Brain microvascular endothelial cell (primary cell): ENCODE measurements around the gene PPARG.

Source experiments
- DNase-seq: peaks from one replicate; pipeline ENCODE4 v3.0.0-alpha.2; 2020
- H3K27ac ChIP-seq: fragments of 250-450 bp; sonication (Bioruptor Pico); 2 replicates; pipeline ENCODE4 v1.5.1; 2020; ENCODE audit warnings: mild to moderate bottlenecking, moderate library complexity
- H3K27me3 ChIP-seq: fragments of 250-450 bp; sonication (Bioruptor Pico); replicated peaks from 2 replicates; pipeline ENCODE4 v1.5.1; 2020; ENCODE audit warnings: mild to moderate bottlenecking
- H3K36me3 ChIP-seq: fragments of 250-450 bp; sonication (Bioruptor Pico); replicated peaks from 2 replicates; pipeline ENCODE4 v1.5.1; 2020; ENCODE audit warnings: mild to moderate bottlenecking
- H3K4me3 ChIP-seq: 2 replicates; pipeline ENCODE4 v1.5.1; 2011; ENCODE audit warnings: low read depth, mild to moderate bottlenecking, control low read depth, low read length, moderate library complexity
- in situ Hi-C: cut with HindIII; loops from 2 replicates; pipeline ENCODE4 v1.10.0; 2017; ENCODE audit warnings: low sequenced_read_pairs, low pct_ligation_motif_present
- TF ChIP-seq, protein P1 (sequence below): IDR thresholded peaks from 2 replicates; pipeline ENCODE4 v1.5.1; 2011; ENCODE audit warnings: low read depth, mild to moderate bottlenecking, moderate library complexity, low read length, control low read depth, inconsistent platforms; ENCODE audit errors: missing control alignments

PPARG gene

DNA sequence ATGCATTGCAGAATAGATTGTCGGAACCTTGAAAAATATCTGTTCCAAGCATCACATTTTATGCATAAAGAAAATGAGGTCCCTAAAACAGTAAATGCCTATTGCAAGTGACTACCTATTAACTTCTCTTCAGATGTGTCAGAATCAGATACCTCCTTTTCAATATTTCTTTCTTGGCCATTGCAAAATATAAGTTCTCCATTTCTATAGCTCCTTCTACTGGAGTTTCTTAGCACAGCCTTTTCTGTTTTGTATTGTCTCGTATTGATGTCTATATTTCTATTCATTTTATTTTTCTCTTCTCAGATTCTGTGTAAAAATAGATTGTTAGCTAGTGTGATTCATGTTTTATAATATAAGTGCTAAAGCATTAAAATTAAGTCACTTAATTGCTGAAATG, 63.4 kb downstream of the PPARG start:
- TF ChIP-seq, protein P1, sequence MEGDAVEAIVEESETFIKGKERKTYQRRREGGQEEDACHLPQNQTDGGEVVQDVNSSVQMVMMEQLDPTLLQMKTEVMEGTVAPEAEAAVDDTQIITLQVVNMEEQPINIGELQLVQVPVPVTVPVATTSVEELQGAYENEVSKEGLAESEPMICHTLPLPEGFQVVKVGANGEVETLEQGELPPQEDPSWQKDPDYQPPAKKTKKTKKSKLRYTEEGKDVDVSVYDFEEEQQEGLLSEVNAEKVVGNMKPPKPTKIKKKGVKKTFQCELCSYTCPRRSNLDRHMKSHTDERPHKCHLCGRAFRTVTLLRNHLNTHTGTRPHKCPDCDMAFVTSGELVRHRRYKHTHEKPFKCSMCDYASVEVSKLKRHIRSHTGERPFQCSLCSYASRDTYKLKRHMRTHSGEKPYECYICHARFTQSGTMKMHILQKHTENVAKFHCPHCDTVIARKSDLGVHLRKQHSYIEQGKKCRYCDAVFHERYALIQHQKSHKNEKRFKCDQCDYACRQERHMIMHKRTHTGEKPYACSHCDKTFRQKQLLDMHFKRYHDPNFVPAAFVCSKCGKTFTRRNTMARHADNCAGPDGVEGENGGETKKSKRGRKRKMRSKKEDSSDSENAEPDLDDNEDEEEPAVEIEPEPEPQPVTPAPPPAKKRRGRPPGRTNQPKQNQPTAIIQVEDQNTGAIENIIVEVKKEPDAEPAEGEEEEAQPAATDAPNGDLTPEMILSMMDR = no peak
- no peak for DNase-seq
- Histone ChIP-seq H3K36me3 (no peaks in the 10 kb centered on the region), H3K27ac (no peak overlapping the region), H3K4me3 (no peak overlapping the region), H3K27me3 (no peaks in the 10 kb centered on the region)
- in situ Hi-C loops = no loop called here

DNA sequence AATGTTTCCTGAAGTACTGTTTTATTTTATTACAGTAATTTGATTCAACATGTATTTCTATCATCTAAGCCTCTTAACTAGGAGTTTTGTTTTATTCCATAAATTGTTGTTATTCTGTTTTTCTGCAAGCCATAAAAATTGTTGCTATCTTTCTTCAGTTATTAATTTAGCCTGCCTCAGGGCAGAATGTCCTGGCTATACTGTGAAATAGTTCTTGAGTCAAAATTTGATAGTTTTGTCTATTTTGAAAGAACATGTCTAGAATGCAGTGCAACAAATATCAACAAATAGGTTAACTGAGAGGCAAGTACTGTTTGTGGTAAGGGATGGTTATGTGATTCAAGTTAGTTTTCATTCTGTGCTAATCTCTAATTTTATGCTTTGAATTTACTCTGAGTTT, 63.9 kb downstream of the PPARG start:
- Histone ChIP-seq H3K4me3 (no peak overlapping the region), H3K27me3 (no peaks in the 10 kb centered on the region), H3K27ac (no peak overlapping the region), H3K36me3 (no peaks in the 10 kb centered on the region)
- in situ Hi-C loops = no loop called here
- TF ChIP-seq, protein P1 = no peak
- no peak for DNase-seq

DNA sequence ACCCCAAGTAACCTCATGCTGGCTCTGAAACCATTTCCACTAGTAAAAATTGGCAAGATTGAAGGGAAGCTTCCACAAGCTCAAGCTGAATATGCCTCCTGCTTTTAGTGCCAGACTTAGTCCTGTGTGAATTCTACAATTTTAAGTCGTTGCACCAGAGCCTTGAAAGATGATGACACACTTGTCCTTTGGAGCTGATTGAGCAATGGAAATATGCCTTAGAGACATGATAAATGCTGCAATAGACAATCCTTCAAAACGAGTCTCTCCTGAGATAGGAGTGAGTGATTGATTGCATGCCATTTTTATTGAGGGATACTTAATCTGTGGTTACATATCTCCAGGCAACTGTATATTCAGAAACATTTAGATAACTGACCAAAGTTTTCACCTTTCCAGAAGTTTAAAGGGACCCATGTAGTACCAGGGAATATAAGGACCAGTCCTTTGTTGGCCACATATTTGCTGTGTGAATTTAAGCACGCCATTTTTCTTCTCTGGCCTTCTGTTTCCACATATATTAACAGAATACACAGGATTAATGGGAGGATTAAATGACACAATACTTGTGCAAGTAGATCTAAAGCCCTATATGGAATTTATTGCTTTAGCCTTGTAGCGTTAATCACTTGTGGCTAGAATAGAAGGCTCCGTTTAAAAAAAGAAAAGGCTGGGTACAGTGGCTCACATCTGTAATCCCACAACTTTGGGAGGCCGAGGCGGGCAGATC, 65.1 kb downstream of the PPARG start:
- TF ChIP-seq, protein P1 = no peak
- DNase-seq = no peak
- Histone ChIP-seq H3K4me3 (no peak overlapping the region), H3K27me3 (no peaks in the 10 kb centered on the region), H3K27ac (no peak overlapping the region), H3K36me3 (no peaks in the 10 kb centered on the region)
- in situ Hi-C loops = no loop called here

DNA sequence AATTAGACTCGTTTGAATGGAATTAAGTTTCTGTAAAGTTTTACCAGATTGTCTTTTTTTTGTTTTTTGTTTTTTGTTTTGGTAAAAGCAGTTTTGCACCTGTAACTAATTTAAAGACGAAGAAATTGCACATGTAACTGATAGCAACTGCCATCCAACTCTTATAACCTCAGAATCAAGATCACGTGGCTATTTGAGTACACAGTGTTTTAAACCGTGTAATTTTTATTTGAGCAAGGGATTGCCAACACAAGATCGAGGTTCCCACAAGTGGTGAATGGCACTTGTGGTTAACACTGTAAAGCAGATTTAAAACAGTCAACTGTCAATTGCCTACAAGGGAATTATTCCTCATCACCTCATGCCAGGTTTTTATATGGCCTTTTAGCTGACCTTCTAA, 67.3 kb downstream of the PPARG start:
- TF ChIP-seq, protein P1 = no peak
- no peaks in the 10 kb centered on the region for H3K27me3 ChIP-seq
- no peak overlapping the region for H3K27ac ChIP-seq
- no peak overlapping the region for H3K4me3 ChIP-seq
- no peaks in the 10 kb centered on the region for H3K36me3 ChIP-seq
- in situ Hi-C loops = no loop called here
- no peak for DNase-seq

DNA sequence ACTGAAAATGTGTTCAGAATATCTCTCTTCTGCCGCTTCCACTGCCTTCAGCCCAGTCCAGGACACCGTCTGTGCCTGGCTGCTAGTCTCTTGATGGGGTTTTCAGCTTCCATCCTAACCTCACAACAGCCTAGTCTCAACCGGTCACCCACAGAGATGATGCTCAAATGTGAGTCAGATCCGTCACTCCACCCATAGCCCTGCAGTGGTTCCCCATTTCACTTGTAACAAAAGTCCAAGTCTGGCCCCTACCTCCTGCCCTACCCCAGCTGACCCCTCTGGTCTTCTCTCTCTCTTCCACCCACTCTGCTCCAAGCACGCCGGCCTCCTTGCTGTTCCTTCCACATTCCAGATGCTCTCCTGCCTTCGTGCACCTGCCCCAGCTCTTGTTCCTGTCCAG, 68.1 kb downstream of the PPARG start:
- Histone ChIP-seq H3K36me3 (no peaks in the 10 kb centered on the region), H3K27me3 (no peaks in the 10 kb centered on the region), H3K4me3 (no peak overlapping the region), H3K27ac (no peak overlapping the region)
- in situ Hi-C loops = no loop called here
- TF ChIP-seq, protein P1 = no peak
- DNase-seq = no peak

DNA sequence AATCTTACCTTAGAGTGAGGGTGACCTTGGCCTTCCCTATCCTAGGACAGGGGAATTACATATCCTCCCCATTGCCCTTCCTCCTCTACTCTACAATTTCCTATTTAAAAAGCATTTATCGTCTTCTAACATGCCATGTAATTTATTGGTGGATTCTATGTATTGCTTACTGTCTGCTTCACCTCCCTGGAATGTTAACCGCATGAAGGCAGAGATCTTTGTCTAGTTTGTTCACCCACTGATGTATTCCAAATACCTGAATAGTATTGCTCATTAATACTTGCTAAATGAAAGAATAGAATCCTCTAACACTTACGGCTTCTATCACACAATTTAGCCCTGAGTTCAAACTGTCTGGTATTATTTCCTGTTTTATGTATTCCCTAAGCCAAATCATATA, 68.6 kb downstream of the PPARG start:
- DNase-seq = no peak
- H3K27me3 ChIP-seq = no peaks in the 10 kb centered on the region
- no peak overlapping the region for H3K27ac ChIP-seq
- no peak overlapping the region for H3K4me3 ChIP-seq
- in situ Hi-C loops = no loop called here
- TF ChIP-seq, protein P1 = no peak
- no peaks in the 10 kb centered on the region for H3K36me3 ChIP-seq
